SKM-1 (cell line): ENCODE results near the gene NAPA.

Experiments used
- DNase-seq: peaks from one replicate; lab custom pipeline; 2025; ENCODE audit not compliant: unreplicated experiment; lab: John Stamatoyannopoulos, UW

Gene NAPA

DNA sequence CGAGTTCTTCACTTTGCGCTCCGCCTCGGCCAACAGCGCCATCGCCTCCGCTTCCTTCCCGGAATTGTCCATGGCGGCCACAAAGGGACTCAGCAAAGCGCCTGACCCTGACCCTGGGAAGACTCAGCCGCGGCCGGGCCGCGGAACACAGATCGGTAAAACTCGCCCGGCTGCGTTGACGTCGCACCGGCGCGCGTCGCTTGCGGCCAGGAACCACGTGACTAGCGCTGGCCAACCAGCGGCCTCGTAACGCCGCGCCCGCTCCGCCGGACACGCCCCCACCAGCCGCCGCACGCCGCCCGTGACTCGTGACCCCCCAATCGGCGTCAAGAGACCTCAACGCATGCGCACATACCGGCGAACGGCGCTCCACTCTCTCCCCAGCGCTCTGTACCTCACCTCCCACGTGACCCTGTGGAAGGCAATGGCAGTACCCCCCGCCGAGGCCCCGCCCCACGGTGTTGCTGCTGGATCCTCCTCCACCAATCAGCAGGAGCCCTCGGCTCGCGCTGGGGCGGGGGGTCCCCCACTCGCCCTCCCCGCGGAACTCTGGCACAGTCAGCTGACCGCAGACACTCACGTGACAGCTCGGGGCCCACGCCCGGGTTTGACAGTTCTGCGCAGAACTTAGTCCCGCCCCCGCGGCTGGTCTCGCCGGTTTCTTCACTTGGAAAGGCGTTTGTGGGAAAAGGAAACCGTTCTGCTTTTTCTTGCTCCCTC is at the start of gene NAPA:
Gene NAPA (minus strand): TSS at position 195 of the 720 bp plus-strand sequence. CDS start 123 bp downstream, at position 72.
- DNase-seq: peak; percentile 85

GRCh38 chr19:47564081-47564480 is 49.2 kb upstream of the NAPA start:
- no peak for DNase-seq

DNA sequence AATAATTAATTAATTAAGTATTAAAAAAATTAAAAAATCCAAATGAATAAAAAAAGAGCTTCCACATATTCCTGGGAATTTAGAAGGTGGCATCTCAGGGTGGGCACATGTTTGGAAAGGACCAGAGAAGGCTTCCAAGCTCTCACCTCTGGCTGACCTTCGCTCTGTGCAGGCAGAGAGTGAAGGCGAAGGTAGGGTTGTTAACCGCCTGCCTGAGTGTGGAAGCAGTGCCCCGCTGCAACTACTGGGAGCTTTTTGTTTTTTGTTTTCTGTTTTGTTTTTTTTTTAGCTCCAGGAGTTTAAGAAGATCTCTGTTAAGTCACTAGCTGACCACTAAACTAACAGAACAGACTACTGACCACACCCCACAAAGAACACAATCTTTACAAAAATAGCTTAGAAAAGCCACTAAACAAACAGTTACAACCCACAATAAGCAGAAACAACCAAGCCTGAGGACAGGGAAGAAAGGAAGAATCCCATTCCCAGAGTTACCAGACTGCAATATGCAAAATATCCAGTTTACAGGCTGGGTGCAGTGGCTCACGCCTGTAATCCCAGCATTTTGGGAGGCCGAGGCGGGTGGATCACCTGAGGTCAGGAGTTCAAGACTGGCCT is 46.7 kb upstream of the NAPA start:
- DNase-seq: no peak

GRCh38 chr19:47560999-47561398 is 46.1 kb upstream of the NAPA start:
- no peak for DNase-seq

GRCh38 chr19:47550129-47550528 is 35.3 kb upstream of the NAPA start:
- DNase-seq: no peak

GRCh38 chr19:47549261-47549862 is 34.5 kb upstream of the NAPA start:
- DNase-seq: no peak

DNA sequence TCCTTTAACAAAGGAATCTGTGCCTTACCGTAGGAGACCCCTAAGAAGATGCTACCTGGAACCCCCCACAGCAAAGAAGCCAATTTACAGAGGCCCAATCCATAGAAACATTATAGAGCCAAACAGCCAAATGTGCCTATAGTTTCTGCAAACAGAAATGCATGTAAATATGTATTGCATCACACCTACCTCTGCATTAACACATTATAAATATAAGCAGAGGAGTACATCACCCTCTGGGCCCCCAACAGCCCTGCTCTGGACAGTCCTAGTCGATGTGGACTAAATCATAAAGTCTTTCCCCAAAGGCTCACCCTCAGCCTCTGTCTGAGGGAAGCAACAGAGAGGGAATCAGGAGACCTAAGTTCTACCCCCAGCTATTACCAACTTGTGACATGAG is 32.3 kb upstream of the NAPA start:
- no peak for DNase-seq

DNA sequence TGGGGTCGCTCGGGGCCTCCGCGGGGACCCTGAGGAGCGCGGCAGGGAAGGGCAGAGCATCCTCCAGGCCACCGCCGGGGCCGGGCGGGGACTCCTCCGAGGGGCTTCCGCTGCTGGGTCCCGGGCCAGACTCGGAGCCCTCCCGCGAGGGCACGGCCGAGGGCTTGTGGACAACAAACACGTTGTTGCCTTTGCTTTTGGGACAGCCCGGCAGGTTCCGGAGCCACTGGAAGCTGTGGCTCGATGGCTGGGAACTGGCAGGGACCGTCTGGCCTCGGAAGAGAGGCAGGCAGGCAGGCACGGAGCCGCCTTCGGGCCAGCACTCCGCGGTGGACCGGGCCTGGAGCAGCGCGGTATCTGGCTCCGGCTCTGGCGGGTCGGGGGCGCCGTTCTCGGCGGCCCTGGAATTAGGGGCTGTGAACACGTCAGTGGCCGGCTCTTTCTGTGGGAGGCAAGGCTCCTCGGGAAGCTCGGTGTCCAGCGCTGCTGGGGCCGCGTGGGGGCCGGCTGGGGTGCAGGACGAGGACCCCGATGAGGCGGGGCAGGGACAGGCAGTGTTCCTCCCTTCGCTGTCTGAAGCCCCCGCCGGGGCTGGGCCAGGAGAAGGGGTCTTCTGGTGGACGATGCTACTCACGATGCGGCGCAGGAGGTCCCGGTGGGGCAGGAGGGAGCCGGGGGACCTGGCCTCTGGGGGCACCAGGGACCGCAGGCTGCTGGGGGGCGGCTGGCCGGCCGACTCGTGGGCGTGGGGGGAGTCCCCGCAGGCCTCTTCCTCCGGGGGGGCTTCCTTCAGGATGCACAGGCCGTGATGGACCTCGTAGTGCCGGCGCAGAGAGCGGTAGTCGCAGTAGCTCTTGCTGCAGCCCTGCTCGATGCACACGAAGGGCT is 30.4 kb upstream of the NAPA start:
- no peak for DNase-seq

DNA sequence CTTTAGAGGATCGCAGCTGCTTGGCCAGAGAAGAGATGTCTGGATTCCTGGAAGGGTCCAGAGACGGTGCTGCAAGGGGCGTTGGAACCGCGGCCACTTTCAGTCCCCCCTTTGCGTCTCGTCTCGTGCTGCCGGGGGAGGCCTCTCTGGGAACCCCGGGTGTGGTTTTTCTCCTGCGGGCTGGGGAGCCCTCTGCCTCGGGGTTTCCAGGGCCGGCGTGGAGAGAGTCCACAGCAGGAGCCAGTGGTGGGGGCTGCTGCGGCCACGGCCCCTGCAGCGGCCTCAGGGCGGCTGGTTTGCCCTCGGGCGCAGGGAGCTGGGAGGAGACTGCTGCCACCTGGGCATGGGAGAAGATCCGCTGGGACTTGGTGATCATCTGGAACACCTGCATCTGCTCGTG is 29.6 kb upstream of the NAPA start:
- DNase-seq: no peak

- no peak for DNase-seq
Observed at GRCh38 chr19:47544075-47544474, 29.2 kb upstream of the NAPA start.

DNA sequence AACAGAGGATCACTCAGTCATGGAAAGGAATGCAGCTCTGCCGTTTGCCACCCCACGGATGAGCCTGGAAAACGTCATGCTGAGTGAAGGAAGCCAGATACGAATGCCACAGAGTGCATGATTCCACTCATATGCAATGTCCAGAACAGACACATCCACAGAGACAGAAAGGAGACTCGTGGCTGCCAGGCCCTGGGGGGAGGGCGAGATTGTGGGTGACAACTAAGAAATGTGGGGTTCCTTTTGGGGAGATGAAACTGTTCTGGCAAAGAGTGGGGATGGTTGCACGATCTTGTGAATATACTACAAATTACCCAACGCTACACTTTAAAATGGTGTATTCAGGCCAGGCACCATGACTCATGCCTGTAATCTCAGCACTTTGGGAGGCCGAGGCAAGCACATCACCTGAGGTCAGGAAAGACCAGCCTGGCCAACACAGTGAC is 27.2 kb upstream of the NAPA start:
- DNase-seq: no peak

DNA sequence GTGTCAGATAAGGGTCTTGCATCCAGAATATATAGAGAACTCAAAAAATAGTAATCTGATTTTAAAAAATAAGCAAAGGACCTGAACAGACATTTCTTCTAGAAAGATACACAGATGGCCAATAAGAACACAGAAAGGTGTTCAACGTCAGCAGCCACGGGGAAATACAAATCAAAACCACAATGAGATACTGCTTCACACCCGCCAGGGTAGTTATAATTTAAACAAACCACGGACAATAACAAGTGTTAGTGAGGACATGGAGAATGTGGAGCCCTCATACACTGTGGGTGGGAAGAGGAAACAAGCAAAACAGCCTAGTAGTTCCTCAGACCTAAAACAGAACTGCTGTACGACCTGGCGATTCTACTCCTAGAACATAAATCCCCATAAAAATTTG is 26.7 kb upstream of the NAPA start:
- no peak for DNase-seq

DNA sequence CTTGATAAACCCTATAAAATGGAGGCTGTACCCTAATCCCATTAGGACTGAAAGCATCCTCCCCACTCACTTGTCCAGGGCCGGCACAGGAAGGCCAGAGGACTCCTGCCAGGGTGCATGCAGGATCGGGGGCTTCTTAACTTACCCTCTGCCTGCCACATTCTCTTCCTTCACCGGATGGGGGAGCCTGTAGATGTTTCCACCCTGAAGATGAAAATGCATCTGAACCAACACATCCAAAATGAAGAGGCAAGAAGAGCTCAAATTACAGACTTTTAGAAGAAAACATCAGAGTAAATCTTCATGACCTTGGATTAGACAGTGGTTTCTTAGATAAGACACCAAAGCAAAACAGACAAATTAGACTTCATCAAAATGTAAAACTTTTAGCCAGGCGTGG is 25.9 kb upstream of the NAPA start:
- no peak for DNase-seq

GRCh38 chr19:47539747-47540311 is 25.0 kb upstream of the NAPA start:
- no peak for DNase-seq

- DNase-seq: no peak
Observed at GRCh38 chr19:47538812-47539211, 23.9 kb upstream of the NAPA start.

- no peak for DNase-seq
Observed at GRCh38 chr19:47537493-47537892, 22.6 kb upstream of the NAPA start.

- no peak for DNase-seq
Observed at GRCh38 chr19:47534628-47535027, 19.8 kb upstream of the NAPA start.

DNA sequence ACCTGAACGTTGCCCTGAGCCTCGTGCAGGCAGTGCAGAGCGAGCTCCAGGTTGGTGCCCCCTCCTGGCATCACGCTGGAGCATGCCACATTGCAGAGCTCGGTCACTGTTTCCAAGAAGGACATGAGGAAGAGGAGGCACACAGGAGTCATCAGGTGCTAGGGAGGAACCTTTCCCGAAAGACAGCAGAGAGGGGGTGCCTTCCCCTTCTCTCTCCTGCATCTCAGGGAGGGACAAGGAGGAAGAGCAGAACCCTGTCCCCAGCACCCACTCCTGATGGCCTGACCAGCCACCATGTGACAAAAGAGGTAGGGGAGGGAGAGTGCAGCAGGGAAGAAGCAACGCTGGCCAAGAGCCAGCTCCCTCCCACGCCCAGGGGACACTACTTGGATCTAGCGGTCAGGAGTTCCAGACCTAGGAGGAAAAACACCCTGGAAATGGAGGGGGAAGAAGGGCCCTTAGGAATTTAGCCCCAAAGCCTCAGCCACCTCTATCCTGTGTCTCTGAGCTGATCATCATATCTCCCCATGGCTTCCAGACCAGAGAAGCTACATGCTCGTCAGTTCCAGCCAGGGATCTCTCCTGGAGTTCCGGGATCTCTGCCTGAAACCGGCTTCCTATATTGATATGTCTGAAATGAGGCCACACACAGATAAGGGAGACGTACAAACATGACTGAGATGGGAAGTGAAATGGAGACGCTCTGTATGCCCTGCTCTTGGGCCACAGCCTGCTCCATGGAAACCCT is 17.0 kb upstream of the NAPA start:
- DNase-seq: no peak

DNA sequence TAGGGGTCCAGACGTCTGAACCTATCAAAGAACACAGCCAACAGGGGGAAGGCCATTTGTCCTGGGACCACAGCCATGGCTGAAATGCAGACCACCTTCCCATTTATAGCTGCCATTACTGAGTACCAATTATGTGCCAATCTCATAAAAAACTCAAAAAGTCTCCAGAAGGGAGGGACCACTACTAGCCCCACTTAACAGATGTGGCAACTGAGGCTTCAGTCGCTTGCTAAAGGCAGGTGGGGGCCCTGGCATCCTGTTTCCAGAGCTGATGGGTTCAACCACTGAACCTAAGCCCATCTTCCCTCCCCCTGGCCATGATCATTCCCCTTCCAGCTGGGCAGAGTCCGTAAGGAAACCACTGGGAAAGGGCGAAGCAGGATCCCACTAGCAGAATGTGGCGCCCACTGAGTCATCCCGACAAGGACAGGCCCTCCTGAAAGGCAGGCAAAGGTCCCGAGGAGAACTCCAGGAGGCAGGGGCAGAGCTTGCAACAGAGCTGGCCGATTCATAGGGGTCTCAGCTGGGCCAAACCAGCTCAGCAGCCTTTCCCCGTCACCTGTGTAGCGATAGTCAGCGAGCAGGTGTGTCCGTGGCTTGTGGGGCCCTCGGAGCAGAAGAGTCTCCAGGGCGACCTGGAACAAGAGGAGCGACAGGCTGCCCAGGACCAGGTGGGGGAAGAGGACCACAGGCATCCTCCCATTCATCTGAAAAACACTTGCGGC is 14.3 kb upstream of the NAPA start:
- no peak for DNase-seq

- DNase-seq: no peak
Observed at GRCh38 chr19:47526798-47527197, 11.9 kb upstream of the NAPA start.
